Calu3 (cell line): ENCODE data around the gene ARHGAP26. TPM values are rescaled to one million over a fixed set of nuclear protein-coding genes. Genes with fewer than 3 reads are reported as not detected.

Experiments
- BruUV-seq: library from RNA; stranded (reverse); fragments of 400-500 nt; replicated peaks from 2 replicates; lab custom pipeline; 2021; lab: Mats Ljungman, UMichigan
- CTCF ChIA-PET: fragments of 300-600 bp; sonication (Branson Sonifier 250); formaldehyde crosslinking; loops from one replicate; lab custom pipeline; 2022; ENCODE audit warnings: antibody characterized with exemption; lab: Charles Lee
- DNase-seq: peaks from one replicate; pipeline ENCODE4 v3.0.0; 2022
- H3K27ac Mint-ChIP-seq: one replicate; pipeline ENCODE4 v1.8.0; 2022; ENCODE audit warnings: mixed read lengths; ENCODE audit not compliant: unreplicated experiment
- H3K27me3 Mint-ChIP-seq: one replicate; pipeline ENCODE4 v1.8.0; 2022; ENCODE audit warnings: mixed read lengths; ENCODE audit not compliant: unreplicated experiment
- H3K36me3 Mint-ChIP-seq: one replicate; pipeline ENCODE4 v1.8.0; 2022; ENCODE audit warnings: mild to moderate bottlenecking, moderate library complexity, mixed read lengths; ENCODE audit not compliant: insufficient read depth, unreplicated experiment
- H3K4me1 Mint-ChIP-seq: one replicate; pipeline ENCODE4 v1.8.0; 2022; ENCODE audit warnings: mild to moderate bottlenecking, low read depth, mixed read lengths; ENCODE audit not compliant: unreplicated experiment
- H3K4me3 Mint-ChIP-seq: one replicate; pipeline ENCODE4 v1.8.0; 2022; ENCODE audit warnings: mild to moderate bottlenecking, low read depth, moderate library complexity, mixed read lengths; ENCODE audit not compliant: unreplicated experiment
- H3K9me3 Mint-ChIP-seq: one replicate; pipeline ENCODE4 v1.8.0; 2022; ENCODE audit warnings: low read depth, mixed read lengths; ENCODE audit not compliant: unreplicated experiment
- intact Hi-C: fragments of 100-400 bp; cut with micrococcal nuclease; formaldehyde crosslinking; loops from one replicate; pipeline ENCODE4 v1.10.0; 2022; ENCODE audit not compliant: unreplicated experiment
- total RNA-seq: library from RNA; stranded (reverse); gene quantifications from 2 replicates; pipeline ENCODE4 v1.2.3, GENCODE V29; 2022
- TF ChIP-seq, protein P1 (sequence below): fragments of 200-600 bp; IDR thresholded peaks from one replicate; pipeline ENCODE4 v1.8.0; 2022; ENCODE audit warnings: antibody characterized with exemption; ENCODE audit not compliant: unreplicated experiment

Gene ARHGAP26
- total RNA-seq, 1 experiment from 2014 or later: 118 TPM

DNA sequence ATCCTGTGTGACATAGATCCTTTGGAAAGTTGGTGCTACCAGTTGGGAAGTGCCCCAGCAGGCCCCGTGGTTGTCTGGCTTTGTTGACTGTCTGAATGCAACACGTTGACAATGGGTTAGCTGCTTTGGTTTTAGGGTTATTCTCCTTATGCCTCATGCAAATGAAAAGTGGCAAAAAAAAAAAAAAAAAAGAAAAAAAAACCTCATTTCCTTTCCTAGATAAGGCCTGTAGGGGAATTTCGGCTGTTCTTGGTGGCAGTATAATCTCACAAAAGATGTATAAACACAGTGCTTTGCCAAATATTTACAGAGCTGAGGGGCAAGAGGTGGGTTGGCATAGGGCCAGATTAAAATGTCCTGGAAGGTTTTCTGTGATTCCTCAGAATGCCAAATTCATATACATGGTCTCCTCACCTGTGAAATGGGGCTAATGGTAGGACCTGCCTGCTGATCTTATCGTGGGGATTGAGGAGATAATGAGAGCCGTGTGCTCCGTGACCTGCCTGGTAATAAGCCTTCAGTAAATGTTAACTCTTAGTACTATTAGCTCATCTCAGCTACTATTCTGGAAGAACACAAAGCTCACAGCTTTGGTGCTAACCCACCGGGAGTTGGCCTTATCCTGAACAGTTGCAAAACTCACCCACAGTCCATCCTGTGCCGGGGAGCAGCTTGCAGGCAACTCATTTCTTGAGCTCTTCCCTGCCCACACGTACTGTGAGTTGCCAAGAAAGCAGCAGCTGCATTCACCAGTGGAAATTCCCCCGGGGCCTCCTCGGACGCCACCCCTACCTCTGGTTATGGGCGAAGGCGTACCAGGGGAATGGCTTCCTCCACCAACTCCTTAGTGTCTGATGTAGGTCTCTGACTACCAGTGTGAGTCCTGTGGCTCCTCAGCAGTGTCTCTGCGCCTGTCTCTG, 413.0 kb downstream of the ARHGAP26 start:
- TF ChIP-seq, protein P1, sequence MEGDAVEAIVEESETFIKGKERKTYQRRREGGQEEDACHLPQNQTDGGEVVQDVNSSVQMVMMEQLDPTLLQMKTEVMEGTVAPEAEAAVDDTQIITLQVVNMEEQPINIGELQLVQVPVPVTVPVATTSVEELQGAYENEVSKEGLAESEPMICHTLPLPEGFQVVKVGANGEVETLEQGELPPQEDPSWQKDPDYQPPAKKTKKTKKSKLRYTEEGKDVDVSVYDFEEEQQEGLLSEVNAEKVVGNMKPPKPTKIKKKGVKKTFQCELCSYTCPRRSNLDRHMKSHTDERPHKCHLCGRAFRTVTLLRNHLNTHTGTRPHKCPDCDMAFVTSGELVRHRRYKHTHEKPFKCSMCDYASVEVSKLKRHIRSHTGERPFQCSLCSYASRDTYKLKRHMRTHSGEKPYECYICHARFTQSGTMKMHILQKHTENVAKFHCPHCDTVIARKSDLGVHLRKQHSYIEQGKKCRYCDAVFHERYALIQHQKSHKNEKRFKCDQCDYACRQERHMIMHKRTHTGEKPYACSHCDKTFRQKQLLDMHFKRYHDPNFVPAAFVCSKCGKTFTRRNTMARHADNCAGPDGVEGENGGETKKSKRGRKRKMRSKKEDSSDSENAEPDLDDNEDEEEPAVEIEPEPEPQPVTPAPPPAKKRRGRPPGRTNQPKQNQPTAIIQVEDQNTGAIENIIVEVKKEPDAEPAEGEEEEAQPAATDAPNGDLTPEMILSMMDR: no peak
- no peak overlapping the region for H3K27ac Mint-ChIP-seq
- intact Hi-C loops: no loop called here
- no peak overlapping the region for H3K4me3 Mint-ChIP-seq
- H3K9me3 Mint-ChIP-seq: no peaks in the 10 kb centered on the region
- peaks cover 24% of the 10 kb centered on the region for H3K36me3 Mint-ChIP-seq
- H3K4me1 Mint-ChIP-seq: peaks cover 16% of the 10 kb centered on the region
- BruUV-seq: no TSS peak
- CTCF ChIA-PET: interaction anchor here (0.7 to 1.1 kb wide), 2 partner anchors 178 to 1120 kb away, joined by 6 read pairs; no protein-coding TSS in a partner anchor
- no peak for DNase-seq
- no peaks in the 10 kb centered on the region for H3K27me3 Mint-ChIP-seq

DNA sequence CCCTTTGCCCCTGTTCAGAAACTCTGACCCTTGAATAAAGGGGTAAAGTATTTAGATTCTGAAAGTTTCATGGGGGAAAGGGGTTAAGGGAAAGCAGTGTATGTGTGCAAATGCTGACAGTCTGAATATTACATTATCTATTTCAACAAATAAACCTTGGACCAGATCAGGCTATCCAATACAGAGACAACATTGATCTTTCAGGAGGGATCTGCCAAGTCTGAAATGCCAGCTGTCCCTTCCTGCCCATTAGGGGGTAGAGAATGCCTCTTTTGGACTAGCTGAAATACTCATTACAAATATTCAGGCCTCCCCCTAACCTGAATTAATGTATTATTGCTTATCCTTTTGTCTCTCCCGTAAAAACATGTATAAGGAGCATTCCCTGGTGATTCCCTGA, 413.8 kb downstream of the ARHGAP26 start:
- no peak overlapping the region for H3K4me3 Mint-ChIP-seq
- no peaks in the 10 kb centered on the region for H3K27me3 Mint-ChIP-seq
- peaks cover 16% of the 10 kb centered on the region for H3K4me1 Mint-ChIP-seq
- intact Hi-C loops: no loop called here
- no TSS peak for BruUV-seq
- H3K36me3 Mint-ChIP-seq: peaks cover 24% of the 10 kb centered on the region
- TF ChIP-seq, protein P1: no peak
- CTCF ChIA-PET: no interaction called here
- no peak for DNase-seq
- no peaks in the 10 kb centered on the region for H3K9me3 Mint-ChIP-seq
- no peak overlapping the region for H3K27ac Mint-ChIP-seq

DNA sequence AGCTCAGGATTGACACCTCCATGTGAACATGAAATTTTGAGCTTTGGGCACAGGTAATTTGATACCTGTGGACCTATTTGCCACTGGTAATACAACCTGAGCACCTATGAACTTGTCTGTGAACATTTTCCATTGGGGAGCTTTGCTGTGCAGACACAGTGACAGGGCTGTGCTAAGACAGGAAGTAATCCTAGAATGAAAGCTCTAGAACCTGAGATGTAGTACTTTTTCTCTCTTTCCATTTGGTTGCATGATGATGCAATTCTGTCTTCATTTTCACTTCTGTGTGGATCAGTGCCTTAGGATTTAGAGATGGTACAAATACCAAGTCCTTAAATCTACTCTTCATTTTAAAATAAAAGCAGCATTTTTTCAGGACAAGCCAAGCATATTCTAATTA, 416.4 kb downstream of the ARHGAP26 start:
- Mint-ChIP-seq H3K27ac (no peak overlapping the region), H3K9me3 (no peaks in the 10 kb centered on the region), H3K4me1 (peaks cover 12% of the 10 kb centered on the region), H3K4me3 (no peak overlapping the region), H3K36me3 (peaks cover 10% of the 10 kb centered on the region), H3K27me3 (no peaks in the 10 kb centered on the region)
- DNase-seq: no peak
- no TSS peak for BruUV-seq
- TF ChIP-seq, protein P1: no peak
- CTCF ChIA-PET: no interaction called here
- intact Hi-C loops: no loop called here

DNA sequence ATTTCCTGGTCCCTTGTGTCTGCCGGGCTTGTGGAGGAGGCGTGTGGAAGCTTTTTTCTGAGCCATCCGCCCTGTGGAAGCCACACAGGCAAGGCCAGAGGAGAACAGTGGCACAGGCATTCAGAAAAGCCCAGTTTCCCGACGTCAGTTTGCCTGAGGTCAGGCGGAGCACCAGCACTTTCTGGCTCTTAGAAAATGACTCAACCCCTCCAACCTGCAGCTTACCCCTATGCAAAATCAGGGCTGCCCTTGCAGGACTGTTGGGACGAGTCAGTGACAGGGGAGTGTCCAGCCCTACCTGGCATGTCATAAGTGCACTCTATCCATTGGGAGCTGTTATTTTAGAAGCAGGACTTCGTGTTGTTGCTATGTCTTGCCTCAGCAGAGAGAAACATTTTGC, 417.3 kb downstream of the ARHGAP26 start:
- BruUV-seq: no TSS peak
- no peak overlapping the region for H3K27ac Mint-ChIP-seq
- H3K27me3 Mint-ChIP-seq: no peaks in the 10 kb centered on the region
- CTCF ChIA-PET: no interaction called here
- H3K9me3 Mint-ChIP-seq: no peaks in the 10 kb centered on the region
- TF ChIP-seq, protein P1: no peak
- H3K36me3 Mint-ChIP-seq: peaks cover 5% of the 10 kb centered on the region
- DNase-seq: no peak
- H3K4me3 Mint-ChIP-seq: no peak overlapping the region
- intact Hi-C loops: no loop called here
- H3K4me1 Mint-ChIP-seq: peaks cover 3% of the 10 kb centered on the region
